Astrocyte of the cerebellum (primary cell): ENCODE results near the gene AMOTL1.
A peak's percentile ranks its signal among the peaks of the same experiment; 100 is the strongest.

Experiments
- DNase-seq: peaks from one replicate; pipeline ENCODE4 v3.0.0-alpha.2; 2011; ENCODE audit warnings: low read depth
- H3K4me3 ChIP-seq: 2 replicates; pipeline ENCODE4 v1.5.1; 2011; ENCODE audit warnings: mild to moderate bottlenecking, low read depth, low read length, moderate library complexity
- CTCF ChIP-seq: IDR thresholded peaks from 2 replicates; pipeline ENCODE4 v1.5.1; 2012; ENCODE audit warnings: low read length, low read depth, moderate library complexity, mild to moderate bottlenecking; ENCODE audit errors: missing control alignments
- in situ Hi-C: cut with HindIII; loops from 2 replicates; pipeline ENCODE4 v1.10.0; 2017; ENCODE audit warnings: low sequenced_read_pairs

Gene AMOTL1

DNA sequence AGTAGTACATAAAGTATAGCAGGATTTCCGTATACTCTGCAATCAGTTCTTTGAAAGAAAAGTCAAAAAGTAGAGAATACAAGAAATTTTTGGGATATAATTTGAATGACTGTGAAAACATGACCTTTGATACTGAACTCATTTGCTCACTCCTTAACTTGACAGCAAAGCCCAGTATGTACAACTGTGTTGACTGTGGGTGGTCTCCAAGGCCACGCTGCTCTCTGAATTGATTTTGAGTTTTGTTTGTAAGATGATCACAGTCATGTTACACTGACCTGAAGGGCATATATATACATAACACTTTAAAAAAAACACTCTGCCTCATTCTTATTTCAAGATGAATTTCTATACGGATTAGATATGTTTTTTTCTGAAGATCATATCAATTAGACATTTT, 9.5 kb upstream of the AMOTL1 start:
- in situ Hi-C loops: no loop called here
- H3K4me3 ChIP-seq: no peak overlapping the region
- TF ChIP-seq CTCF: no peak
- no peak for DNase-seq

DNA sequence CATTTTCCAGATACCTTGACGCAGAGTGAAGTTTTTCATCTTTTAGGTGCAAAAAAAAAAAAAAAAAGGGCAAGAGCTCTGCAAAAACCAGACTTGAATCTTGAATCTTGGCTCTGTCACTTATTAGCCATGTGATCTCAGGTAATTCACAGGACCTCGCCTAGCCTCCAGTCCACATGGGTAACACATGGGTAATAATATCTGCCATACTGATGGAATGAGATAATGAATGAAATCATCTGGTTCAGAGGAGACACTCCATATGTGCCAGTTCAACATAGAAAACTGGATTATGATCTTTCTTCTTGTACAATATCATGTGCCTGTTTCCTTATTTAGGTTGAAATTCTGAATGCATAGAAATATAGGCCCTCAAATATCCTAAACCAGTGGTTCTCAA, 8.6 kb upstream of the AMOTL1 start:
- in situ Hi-C loops: no loop called here
- DNase-seq: no peak
- no peak for TF ChIP-seq CTCF
- H3K4me3 ChIP-seq: no peak overlapping the region

DNA sequence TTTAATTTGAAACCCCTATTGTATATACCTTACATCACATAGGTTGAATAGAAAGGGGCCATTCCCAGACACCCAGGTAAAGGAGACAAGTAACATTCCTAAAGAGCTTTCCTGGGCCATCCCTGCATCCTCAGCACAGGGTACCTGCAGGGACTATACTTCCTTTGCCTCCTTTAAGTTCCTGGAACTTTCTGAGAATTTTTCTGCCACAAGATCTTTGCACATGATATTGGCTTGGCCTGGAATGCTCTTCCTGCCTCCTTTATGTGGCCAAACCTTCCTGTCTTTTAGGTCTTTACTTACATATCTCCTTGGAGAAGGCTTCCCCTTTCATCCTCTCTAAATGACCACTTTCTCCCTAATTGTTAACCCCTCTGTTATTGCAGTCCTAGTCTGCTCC, 7.9 kb upstream of the AMOTL1 start:
- in situ Hi-C loops: no loop called here
- TF ChIP-seq CTCF: no peak
- DNase-seq: no peak
- H3K4me3 ChIP-seq: no peak overlapping the region

- TF ChIP-seq CTCF: peak; percentile 26
- no peak overlapping the region for H3K4me3 ChIP-seq
- no peak for DNase-seq
- in situ Hi-C loops: no loop called here
Observed at GRCh38 chr11:94762208-94762607, 5.9 kb upstream of the AMOTL1 start.

GRCh38 chr11:94762995-94763394, 5.2 kb upstream of the AMOTL1 start:
- no peak overlapping the region for H3K4me3 ChIP-seq
- no peak for DNase-seq
- in situ Hi-C loops: no loop called here
- no peak for TF ChIP-seq CTCF

DNA sequence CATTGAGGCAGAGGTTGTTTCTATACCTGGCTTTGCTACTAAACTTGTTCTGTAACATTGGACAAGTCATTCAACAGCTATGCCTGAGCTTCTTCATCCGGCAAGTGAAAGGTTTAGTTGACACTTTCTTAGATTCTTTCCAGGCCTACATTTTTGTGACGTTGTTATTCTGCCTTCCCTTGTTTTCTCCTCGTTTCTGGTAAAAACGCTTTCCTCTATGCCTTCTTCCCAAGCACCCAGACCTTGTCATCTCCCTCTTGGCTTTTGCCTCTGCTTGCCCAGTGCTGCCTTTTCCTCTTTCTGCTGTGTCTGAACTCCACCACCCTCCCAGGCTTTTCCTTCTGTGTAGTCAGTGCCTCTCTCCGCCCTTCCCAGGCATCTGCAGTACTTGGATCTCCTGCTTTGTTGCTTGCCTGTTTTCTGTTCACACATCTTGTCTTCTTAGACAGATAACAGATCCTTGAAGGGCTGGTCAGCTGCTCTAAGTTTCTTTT, 1.4 kb upstream of the AMOTL1 start:
- DNase-seq: no peak
- no peak overlapping the region for H3K4me3 ChIP-seq
- in situ Hi-C loops: no loop called here
- no peak for TF ChIP-seq CTCF

DNA sequence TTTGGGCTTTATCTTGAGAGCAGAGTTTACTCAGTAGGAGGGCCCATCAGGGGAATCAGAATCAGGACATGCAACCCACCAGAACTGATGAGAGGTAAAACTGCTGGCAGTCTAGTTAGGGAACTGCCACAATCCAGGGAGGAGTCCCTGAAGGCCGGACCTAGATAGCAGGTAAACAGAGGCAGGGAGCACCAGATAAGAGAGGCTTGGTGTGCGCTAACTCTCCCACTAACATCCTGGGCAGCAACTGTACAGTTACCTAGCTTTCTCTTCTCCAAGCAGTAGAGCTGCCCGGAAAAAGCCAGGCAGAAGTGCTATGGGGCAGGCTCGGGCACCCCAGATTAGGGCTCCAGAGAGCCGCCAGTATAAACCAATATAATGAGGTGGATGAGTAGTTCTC, 865 bp upstream of the AMOTL1 start:
- DNase-seq: no peak
- H3K4me3 ChIP-seq: no peak overlapping the region
- in situ Hi-C loops: no loop called here
- no peak for TF ChIP-seq CTCF
